Measurements from ENCODE around the gene UNG. TPM values are rescaled to one million over a fixed set of nuclear protein-coding genes. Genes with fewer than 3 reads are reported as not detected.

Gene UNG
- total and polyA plus RNA-seq, 2 donors = 14.1 to 22.3 TPM

GRCh38 chr12:109113661-109114321 lies 16.4 kb downstream of the UNG start:
- Histone ChIP-seq H3K36me3 (ENCODE audit: control insufficient read depth in 2 of 2, insufficient read depth in 2 of 2, low read length in 1 of 2) (peaks cover 0 to 8% of the 10 kb centered on the region in 2 donors), H3K27ac (ENCODE audit: low read depth in 1 of 2, low read length in 1 of 2) (no peak overlapping the region), H3K9me3 (ENCODE audit: control insufficient read depth in 2 of 2, insufficient read depth in 1 of 2, low read length in 1 of 2) (no peaks in the 10 kb centered on the region), H3K4me1 (ENCODE audit: control insufficient read depth in 2 of 2, insufficient read depth in 2 of 2, low read length in 2 of 2) (peaks cover 0 to 10% of the 10 kb centered on the region in 2 donors), H3K4me3 (ENCODE audit: low read length in 2 of 2) (no peak overlapping the region), H3K27me3 (ENCODE audit: control insufficient read depth in 2 of 2, insufficient read depth in 1 of 2, low read length in 1 of 2) (no peaks in the 10 kb centered on the region)
- WGBS = 99% methylated on average over 5 of the region's 5 CpGs
- DNase-seq (ENCODE audit: low read depth in 6 of 9, low spot score in 9 of 9) = no peak

GRCh38 chr12:109114644-109115043 lies 17.2 kb downstream of the UNG start:
- no peak for DNase-seq (ENCODE audit: low read depth in 6 of 9, low spot score in 9 of 9)
- H3K36me3 ChIP-seq (ENCODE audit: control insufficient read depth in 2 of 2, insufficient read depth in 2 of 2, low read length in 1 of 2) = peaks cover 0 to 7% of the 10 kb centered on the region in 2 donors
- H3K4me3 ChIP-seq (ENCODE audit: low read length in 2 of 2) = no peak overlapping the region
- 91% methylated on average over 2 of the region's 2 CpGs for WGBS
- no peak overlapping the region for H3K27ac ChIP-seq (ENCODE audit: low read depth in 1 of 2, low read length in 1 of 2)
- H3K9me3 ChIP-seq (ENCODE audit: control insufficient read depth in 2 of 2, insufficient read depth in 1 of 2, low read length in 1 of 2) = no peaks in the 10 kb centered on the region
- H3K27me3 ChIP-seq (ENCODE audit: control insufficient read depth in 2 of 2, insufficient read depth in 1 of 2, low read length in 1 of 2) = no peaks in the 10 kb centered on the region
- peaks cover 0 to 10% of the 10 kb centered on the region in 2 donors for H3K4me1 ChIP-seq (ENCODE audit: control insufficient read depth in 2 of 2, insufficient read depth in 2 of 2, low read length in 2 of 2)

- Histone ChIP-seq H3K36me3 (ENCODE audit: control insufficient read depth in 2 of 2, insufficient read depth in 2 of 2, low read length in 1 of 2) (peaks cover 0 to 2% of the 10 kb centered on the region in 2 donors), H3K9me3 (ENCODE audit: control insufficient read depth in 2 of 2, insufficient read depth in 1 of 2, low read length in 1 of 2) (no peaks in the 10 kb centered on the region), H3K27me3 (ENCODE audit: control insufficient read depth in 2 of 2, insufficient read depth in 1 of 2, low read length in 1 of 2) (no peaks in the 10 kb centered on the region), H3K27ac (ENCODE audit: low read depth in 1 of 2, low read length in 1 of 2) (no peak overlapping the region), H3K4me3 (ENCODE audit: low read length in 2 of 2) (no peak overlapping the region), H3K4me1 (ENCODE audit: control insufficient read depth in 2 of 2, insufficient read depth in 2 of 2, low read length in 2 of 2) (peaks cover 0 to 10% of the 10 kb centered on the region in 2 donors)
- DNase-seq (ENCODE audit: low read depth in 6 of 9, low spot score in 9 of 9) = no peak
- 95% methylated on average over 3 of the region's 3 CpGs for WGBS
These were observed 18.0 kb downstream of the UNG start for GRCh38 chr12:109115404-109115757.

- Histone ChIP-seq H3K27ac (ENCODE audit: low read depth in 1 of 2, low read length in 1 of 2) (no peak within 1 kb of the TSS), H3K4me1 (ENCODE audit: control insufficient read depth in 2 of 2, insufficient read depth in 2 of 2, low read length in 2 of 2) (peaks cover 0 to 8% of the 10 kb centered on the region in 2 donors), H3K4me3 (ENCODE audit: low read length in 2 of 2) (no peak within 1 kb of the TSS), H3K27me3 (ENCODE audit: control insufficient read depth in 2 of 2, insufficient read depth in 1 of 2, low read length in 1 of 2) (no peaks in the 10 kb centered on the region), H3K9me3 (ENCODE audit: control insufficient read depth in 2 of 2, insufficient read depth in 1 of 2, low read length in 1 of 2) (no peaks in the 10 kb centered on the region), H3K36me3 (ENCODE audit: control insufficient read depth in 2 of 2, insufficient read depth in 2 of 2, low read length in 1 of 2) (peaks cover 0 to under 1% of the 10 kb centered on the region in 2 donors)
- WGBS = 64% methylated on average over 14 of the region's 14 CpGs
- DNase-seq (ENCODE audit: low read depth in 6 of 9, low spot score in 9 of 9) = no peak
These were observed 18.6 kb downstream of the UNG start, which contains the start of gene ACACB for GRCh38 chr12:109115758-109116610. Gene ACACB, plus strand, starts transcription at chr12:109116587. Its CDS starts 22,819 bp downstream, at chr12:109139406.

GRCh38 chr12:109116611-109116949 lies 19.2 kb downstream of the UNG start:
- peaks cover 0 to 8% of the 10 kb centered on the region in 2 donors for H3K4me1 ChIP-seq (ENCODE audit: control insufficient read depth in 2 of 2, insufficient read depth in 2 of 2, low read length in 2 of 2)
- WGBS = 96% methylated on average over 12 of the region's 12 CpGs
- H3K4me3 ChIP-seq (ENCODE audit: low read length in 2 of 2) = no peak overlapping the region

GRCh38 chr12:109120095-109120494 lies 22.7 kb downstream of the UNG start:
- 94% methylated on average over 2 of the region's 2 CpGs for WGBS
- Histone ChIP-seq H3K4me1 (ENCODE audit: control insufficient read depth in 2 of 2, insufficient read depth in 2 of 2, low read length in 2 of 2) (peaks cover 0 to 6% of the 10 kb centered on the region in 2 donors), H3K36me3 (ENCODE audit: control insufficient read depth in 2 of 2, insufficient read depth in 2 of 2, low read length in 1 of 2) (no peaks in the 10 kb centered on the region), H3K4me3 (ENCODE audit: low read length in 2 of 2) (no peak overlapping the region), H3K27me3 (ENCODE audit: control insufficient read depth in 2 of 2, insufficient read depth in 1 of 2, low read length in 1 of 2) (no peaks in the 10 kb centered on the region), H3K9me3 (ENCODE audit: control insufficient read depth in 2 of 2, insufficient read depth in 1 of 2, low read length in 1 of 2) (no peaks in the 10 kb centered on the region), H3K27ac (ENCODE audit: low read depth in 1 of 2, low read length in 1 of 2) (no peak overlapping the region)
- DNase-seq (ENCODE audit: low read depth in 6 of 9, low spot score in 9 of 9) = no peak

More at GRCh38 chr12:109116611-109116949, 19.2 kb downstream of the UNG start:
- DNase-seq (ENCODE audit: low read depth in 6 of 9, low spot score in 9 of 9) = no peak
- H3K36me3 ChIP-seq (ENCODE audit: control insufficient read depth in 2 of 2, insufficient read depth in 2 of 2, low read length in 1 of 2) = no peaks in the 10 kb centered on the region
- H3K9me3 ChIP-seq (ENCODE audit: control insufficient read depth in 2 of 2, insufficient read depth in 1 of 2, low read length in 1 of 2) = no peaks in the 10 kb centered on the region
- H3K27me3 ChIP-seq (ENCODE audit: control insufficient read depth in 2 of 2, insufficient read depth in 1 of 2, low read length in 1 of 2) = no peaks in the 10 kb centered on the region
- H3K27ac ChIP-seq (ENCODE audit: low read depth in 1 of 2, low read length in 1 of 2) = no peak overlapping the region

GRCh38 chr12:109120557-109120956 lies 23.2 kb downstream of the UNG start:
- H3K27me3 ChIP-seq (ENCODE audit: control insufficient read depth in 2 of 2, insufficient read depth in 1 of 2, low read length in 1 of 2) = no peaks in the 10 kb centered on the region
- H3K36me3 ChIP-seq (ENCODE audit: control insufficient read depth in 2 of 2, insufficient read depth in 2 of 2, low read length in 1 of 2) = no peaks in the 10 kb centered on the region
- H3K27ac ChIP-seq (ENCODE audit: low read depth in 1 of 2, low read length in 1 of 2) = no peak overlapping the region
- peaks cover 0 to 6% of the 10 kb centered on the region in 2 donors for H3K4me1 ChIP-seq (ENCODE audit: control insufficient read depth in 2 of 2, insufficient read depth in 2 of 2, low read length in 2 of 2)
- WGBS = 94% methylated on average over 4 of the region's 4 CpGs
- DNase-seq (ENCODE audit: low read depth in 6 of 9, low spot score in 9 of 9) = no peak
- H3K9me3 ChIP-seq (ENCODE audit: control insufficient read depth in 2 of 2, insufficient read depth in 1 of 2, low read length in 1 of 2) = no peaks in the 10 kb centered on the region
- no peak overlapping the region for H3K4me3 ChIP-seq (ENCODE audit: low read length in 2 of 2)

- DNase-seq (ENCODE audit: low read depth in 6 of 9, low spot score in 9 of 9) = no peak
- WGBS = 97% methylated on average over 3 of the region's 3 CpGs
- no peak overlapping the region for H3K27ac ChIP-seq (ENCODE audit: low read depth in 1 of 2, low read length in 1 of 2)
- H3K4me1 ChIP-seq (ENCODE audit: control insufficient read depth in 2 of 2, insufficient read depth in 2 of 2, low read length in 2 of 2) = no peaks in the 10 kb centered on the region
- no peak overlapping the region for H3K4me3 ChIP-seq (ENCODE audit: low read length in 2 of 2)
- H3K36me3 ChIP-seq (ENCODE audit: control insufficient read depth in 2 of 2, insufficient read depth in 2 of 2, low read length in 1 of 2) = no peaks in the 10 kb centered on the region
- no peaks in the 10 kb centered on the region for H3K9me3 ChIP-seq (ENCODE audit: control insufficient read depth in 2 of 2, insufficient read depth in 1 of 2, low read length in 1 of 2)
- H3K27me3 ChIP-seq (ENCODE audit: control insufficient read depth in 2 of 2, insufficient read depth in 1 of 2, low read length in 1 of 2) = no peaks in the 10 kb centered on the region
These were observed 24.0 kb downstream of the UNG start for GRCh38 chr12:109121346-109121880.
